Sigmoid colon (tissue), 7 donors: Measurements from ENCODE around the gene MUC5B. TPM values are rescaled to one million over a fixed set of nuclear protein-coding genes. Genes with fewer than 3 reads are reported as not detected.

Experiments
- DNase-seq: peaks from one replicate; pipeline ENCODE4 v3.0.0-alpha.2; 2019
- H3K27ac ChIP-seq, 4 donors: fragments of 200-600 bp; sonication (generic); one replicate each; pipeline ENCODE4 v1.5.1; 2016 to 2019; ENCODE audit warnings: mild to moderate bottlenecking in 1 of 4
- H3K27me3 ChIP-seq, 3 donors: fragments of 200-600 bp; sonication (generic); one replicate each; pipeline ENCODE4 v1.5.1; 2019; ENCODE audit warnings: mild to moderate bottlenecking in 1 of 3
- H3K36me3 ChIP-seq, 4 donors: fragments of 200-600 bp; sonication (generic); one replicate each; pipeline ENCODE4 v1.5.1; 2016 to 2019
- H3K4me1 ChIP-seq, 4 donors: fragments of 200-600 bp; sonication (generic); one replicate each; pipeline ENCODE4 v1.5.1; 2017 to 2019
- H3K4me3 ChIP-seq, 4 donors: fragments of 200-600 bp; sonication (generic); one replicate each; pipeline ENCODE4 v1.5.1; 2017 to 2019; ENCODE audit warnings: mild to moderate bottlenecking in 2 of 4, moderate library complexity in 1 of 4
- H3K9me3 ChIP-seq, 4 donors: fragments of 200-600 bp in 3 of 4; sonication (generic) in 3 of 4; one replicate each; pipeline versions ENCODE4 v1.5.1 to v1.6.1; 2013 to 2019
- CTCF ChIP-seq, 4 experiments: fragments of 450-650 bp in 3 of 4; fragments of 200-600 bp in 1 of 4; IDR thresholded peaks; one replicate each; pipeline ENCODE4 v1.5.1; 2016 to 2019; ENCODE audit warnings: antibody characterized with exemption in 4 of 4, mild to moderate bottlenecking in 3 of 4, moderate library complexity in 2 of 4
- EP300 ChIP-seq, 4 donors: sonication (generic); formaldehyde crosslinking; IDR thresholded peaks; one replicate each; pipeline ENCODE4 v1.6.1; 2017; ENCODE audit warnings: antibody characterized with exemption in 4 of 4
- POLR2A ChIP-seq, 2 donors: fragments of 450-650 bp; IDR thresholded peaks; one replicate each; pipeline ENCODE4 v1.6.1; 2016; ENCODE audit warnings: antibody characterized with exemption in 2 of 2, mild to moderate bottlenecking in 2 of 2, moderate library complexity in 2 of 2
- POLR2AphosphoS5 ChIP-seq, 4 donors: sonication (generic); formaldehyde crosslinking; IDR thresholded peaks; one replicate each; pipeline ENCODE4 v1.6.1; 2017; ENCODE audit warnings: antibody characterized with exemption in 4 of 4
- WGBS, 2 donors: extraction: QIAGEN DNeasy Blood & Tissue Kit; methylation state at CpG; one replicate each; pipeline ENCODE4 v1.1.7; 2013; 5-methylcytosine and 5-hydroxymethylcytosine counted together
- intact Hi-C: fragments of 100-400 bp; cut with DNase I; formaldehyde crosslinking; loops from one replicate; pipeline ENCODE4 v1.15.1; 2023
- polyA plus RNA-seq, 3 donors: library from polyadenylated mRNA; stranded (reverse); fragments of 200-250 nt; gene quantifications; one replicate each; pipeline ENCODE4 v1.2.3, GENCODE V29; 2013
- total RNA-seq, 4 donors: library from RNA; depleted of rRNA; stranded (reverse); fragments of >200 nt; gene quantifications; one replicate each; pipeline ENCODE4 v1.1.0, GENCODE V29; 2016
- donor health status: healthy with polysubstance abuse.
- donor health status: Bipolar disorder and iron deficiency.
- donor health status: healthy.

Gene MUC5B
- total and polyA plus RNA-seq, 7 donors: 0.83 to 131 (median 2.8) TPM; not detected in 3

DNA sequence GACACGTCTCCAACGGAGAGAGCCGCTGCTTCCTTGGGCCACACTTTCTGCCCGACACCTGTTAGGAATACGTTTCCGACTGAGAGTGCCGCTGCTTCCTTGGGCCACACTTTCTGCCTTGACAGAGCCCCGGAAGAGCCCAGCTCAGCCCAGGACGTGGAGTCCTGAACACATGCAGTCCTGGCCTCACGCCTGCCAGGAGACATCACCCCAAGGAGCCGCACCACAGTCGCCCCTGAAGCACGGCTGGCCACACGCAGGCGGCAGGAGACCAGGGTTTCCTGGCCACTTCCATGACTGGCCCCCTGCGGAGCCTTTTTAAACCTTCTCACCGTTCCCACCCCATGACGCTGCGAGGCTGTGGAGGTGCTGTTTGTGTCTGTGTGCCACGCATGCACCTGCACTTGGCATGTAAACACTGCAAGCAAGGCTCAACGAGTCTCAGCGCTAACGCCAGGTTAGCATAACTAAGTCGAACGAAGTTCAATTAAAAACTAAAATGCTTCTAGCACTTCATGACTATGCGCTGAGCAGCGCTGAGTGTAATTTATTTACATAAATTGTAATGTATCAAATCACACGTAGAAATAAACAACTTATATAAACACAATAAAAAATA is 77.8 kb downstream of the MUC5B start:
- intact Hi-C loops: loop anchor here (5.0 to 10.0 kb wide), 3 partner anchors 37 to 204 kb away; no protein-coding TSS in a partner anchor
- Histone ChIP-seq H3K9me3 (no peaks in the 10 kb centered on the region), H3K4me1 (peaks cover 0 to 70% (median 57%) of the 10 kb centered on the region in 4 donors), H3K4me3 (no peak overlapping the region), H3K36me3 (peaks cover 0 to 28% (median 10%) of the 10 kb centered on the region in 4 donors), H3K27ac (peak overlapping the region in 3 of 4 donors; percentile 59 to 78 (median 64)), H3K27me3 (no peaks in the 10 kb centered on the region)
- 91 to 93% methylated on average over 28 of the region's 28 CpGs for WGBS, 2 donors
- TF ChIP-seq POLR2AphosphoS5 (IDR thresholded peaks at IDR 0.05): no peak
- no peak for DNase-seq

DNA sequence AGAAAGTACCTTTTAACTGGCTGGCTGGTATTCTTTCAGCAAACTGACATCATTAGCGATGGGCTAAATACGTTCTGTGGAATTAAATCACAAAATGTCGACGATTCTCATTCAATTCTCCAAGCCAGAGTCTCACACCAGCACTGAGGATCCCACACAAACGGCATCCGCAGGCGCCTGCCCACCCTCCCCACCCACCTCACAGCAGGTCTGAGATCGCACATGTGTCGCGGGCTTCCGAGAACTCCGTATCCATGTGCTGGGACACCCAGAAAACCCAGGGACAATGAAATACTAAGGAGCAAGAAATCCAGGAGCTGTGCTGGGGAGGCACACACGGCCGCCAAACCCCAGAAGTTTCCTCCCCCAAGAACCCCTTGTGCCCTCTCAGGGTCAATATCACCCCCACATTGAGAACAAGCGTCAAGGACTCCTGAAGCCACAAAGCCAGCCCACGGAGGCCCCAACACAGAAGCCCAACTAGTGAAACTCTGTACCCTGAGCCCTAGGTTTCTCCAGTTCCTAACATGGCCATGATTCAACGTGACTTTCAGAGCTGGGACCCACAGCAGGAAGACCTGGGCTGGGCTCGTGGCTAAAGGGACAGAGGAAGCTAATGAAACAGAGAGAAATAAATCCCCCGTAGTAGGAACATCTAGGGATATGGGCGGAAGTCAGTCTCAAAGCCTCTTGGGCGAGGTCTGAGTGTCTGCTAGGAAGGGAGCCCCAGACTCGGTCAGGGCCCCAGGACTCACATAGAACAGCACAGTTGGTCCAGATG is 78.5 kb downstream of the MUC5B start:
- WGBS, 2 donors: 92 to 94% methylated on average over 22 of the region's 22 CpGs
- DNase-seq: no peak
- Histone ChIP-seq H3K4me3 (no peak overlapping the region), H3K9me3 (no peaks in the 10 kb centered on the region), H3K4me1 (peaks cover 0 to 75% (median 65%) of the 10 kb centered on the region in 4 donors), H3K27me3 (no peaks in the 10 kb centered on the region), H3K36me3 (peaks cover 0 to 30% (median 10%) of the 10 kb centered on the region in 4 donors), H3K27ac (peak overlapping the region in 1 of 4 donors; percentile 16)
- intact Hi-C loops: loop anchor here (5.0 to 10.0 kb wide), 3 partner anchors 36 to 203 kb away; no protein-coding TSS in a partner anchor
- no peak for TF ChIP-seq POLR2A (IDR thresholded peaks at IDR 0.05)
- TF ChIP-seq CTCF (IDR thresholded peaks at IDR 0.05): no peak
- no peak for TF ChIP-seq EP300 (IDR thresholded peaks at IDR 0.05)
- TF ChIP-seq POLR2AphosphoS5 (IDR thresholded peaks at IDR 0.05): no peak

DNA sequence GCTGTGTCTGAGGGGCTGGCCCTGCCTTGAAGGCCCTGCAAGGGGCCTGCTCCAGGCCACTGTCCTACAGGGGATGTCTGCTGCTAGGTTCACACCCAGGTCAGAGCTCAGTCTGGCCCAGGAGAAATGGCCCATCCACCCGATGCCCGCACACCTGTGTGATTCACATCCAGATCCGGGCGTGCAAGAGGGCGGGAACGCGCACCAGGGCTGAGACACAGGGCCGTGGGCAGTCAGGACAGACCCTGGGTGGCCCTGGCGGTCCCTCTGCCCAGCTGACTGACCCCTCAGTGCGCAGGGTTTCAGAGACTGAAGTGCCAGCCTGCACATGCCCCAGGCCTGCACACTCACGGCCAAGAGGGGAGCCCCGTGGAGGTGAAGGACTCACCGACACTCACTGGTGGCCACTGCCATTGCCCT is 79.2 kb downstream of the MUC5B start:
- Histone ChIP-seq H3K27ac (peak overlapping the region in 1 of 4 donors; percentile 16), H3K4me1 (peaks cover 0 to 82% (median 71%) of the 10 kb centered on the region in 4 donors), H3K27me3 (no peaks in the 10 kb centered on the region), H3K9me3 (no peaks in the 10 kb centered on the region), H3K36me3 (peaks cover 0 to 28% (median 9%) of the 10 kb centered on the region in 4 donors), H3K4me3 (no peak overlapping the region)
- WGBS, 2 donors: 74 to 85% methylated on average over 13 of the region's 13 CpGs
- DNase-seq: peak; percentile 61
- TF ChIP-seq EP300 (IDR thresholded peaks at IDR 0.05) (no peak), POLR2AphosphoS5 (IDR thresholded peaks at IDR 0.05) (no peak), CTCF (IDR thresholded peaks at IDR 0.05) (no peak), POLR2A (IDR thresholded peaks at IDR 0.05) (no peak)
- intact Hi-C loops: loop anchor here (5.0 to 10.0 kb wide), 3 partner anchors 35 to 203 kb away; no protein-coding TSS in a partner anchor

DNA sequence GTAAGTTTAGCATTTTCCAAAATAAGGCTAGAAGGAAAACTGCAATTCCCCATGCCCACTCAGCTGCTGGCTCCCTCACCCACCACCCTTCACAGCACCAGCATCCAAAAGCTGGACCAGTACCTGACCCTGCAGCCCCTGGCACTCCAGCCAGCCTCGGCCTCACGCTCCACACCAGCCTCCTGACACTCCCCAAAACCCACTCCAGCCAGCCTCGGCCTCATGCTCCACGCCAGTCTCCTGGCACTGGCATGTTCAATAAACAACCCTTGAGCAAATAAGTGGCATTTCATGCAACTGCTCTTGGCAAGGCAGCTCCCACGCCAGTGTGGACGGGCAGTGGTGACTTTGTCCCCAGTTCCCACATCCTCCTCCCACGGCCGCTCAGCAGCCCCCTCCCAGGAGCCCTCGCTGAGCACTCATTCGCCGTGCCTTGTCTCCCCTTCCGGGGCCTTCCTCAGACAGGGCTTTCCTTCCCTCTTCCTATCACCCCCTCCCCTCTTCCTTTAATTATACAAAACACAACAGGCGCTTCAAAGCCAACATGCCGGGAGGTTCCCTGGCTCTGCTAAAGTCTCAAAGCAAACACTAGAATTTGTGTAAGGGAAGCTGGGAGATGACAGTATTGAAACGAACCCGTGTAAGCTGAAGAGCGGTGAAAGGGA is 79.7 kb downstream of the MUC5B start:
- no peaks in the 10 kb centered on the region for H3K27me3 ChIP-seq
- H3K36me3 ChIP-seq: peaks cover 0 to 22% (median 6%) of the 10 kb centered on the region in 4 donors
- 29 to 67% methylated on average over 17 of the region's 17 CpGs for WGBS, 2 donors
- H3K4me1 ChIP-seq: peaks cover 0 to 87% (median 75%) of the 10 kb centered on the region in 4 donors
- DNase-seq: no peak
- TF ChIP-seq POLR2A (IDR thresholded peaks at IDR 0.05) (no peak), CTCF (IDR thresholded peaks at IDR 0.05) (no peak), POLR2AphosphoS5 (IDR thresholded peaks at IDR 0.05) (no peak), EP300 (IDR thresholded peaks at IDR 0.05) (no peak)
- no peaks in the 10 kb centered on the region for H3K9me3 ChIP-seq
- no peak overlapping the region for H3K4me3 ChIP-seq
- intact Hi-C loops: loop anchor here (5.0 to 10.0 kb wide), 3 partner anchors 35 to 202 kb away; no protein-coding TSS in a partner anchor
- H3K27ac ChIP-seq: peak overlapping the region in 2 of 4 donors; percentile 16 to 71
